ENCODE measurements around the gene S1PR3.

The S1PR3 gene

DNA sequence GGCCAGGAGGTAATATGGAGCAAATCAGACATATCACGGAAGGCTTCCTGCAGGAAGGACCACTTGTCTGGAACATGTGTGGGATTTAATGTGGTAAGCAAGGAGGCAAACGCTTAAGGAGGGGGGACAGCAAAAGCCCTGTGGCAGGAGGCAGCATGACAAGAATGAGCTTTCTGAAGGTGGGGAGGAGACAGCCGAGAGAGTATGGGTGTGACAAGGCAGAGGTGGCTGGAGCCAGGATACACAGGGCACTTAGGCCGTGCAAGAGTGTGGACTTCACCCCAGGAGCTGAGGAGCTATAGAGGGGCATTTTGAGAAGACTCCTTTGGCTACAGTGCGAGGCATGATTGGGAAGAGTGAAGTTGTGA is 14.4 kb upstream of the S1PR3 start:
- Histone ChIP-seq H3K36me3 (ENCODE audit: insufficient read depth, low read length) (no peaks in the 10 kb centered on the region), H3K9me3 (ENCODE audit: insufficient read depth, low read length, severe bottlenecking) (peaks cover 3% of the 10 kb centered on the region), H3K27me3 (ENCODE audit: insufficient read depth, low read length, poor library complexity) (peaks cover 5% of the 10 kb centered on the region), H3K4me1 (ENCODE audit: insufficient read depth, low read length) (no peaks in the 10 kb centered on the region), H2AFZ (ENCODE audit: low read depth, low read length) (no peak overlapping the region), H3K9ac (ENCODE audit: low read depth, low read length) (no peak overlapping the region), H3K79me2 (ENCODE audit: insufficient read depth, low read length) (no peaks in the 10 kb centered on the region), H3K27ac (ENCODE audit: low read length) (no peak overlapping the region), H4K20me1 (ENCODE audit: insufficient read depth, low read length) (peaks cover 7% of the 10 kb centered on the region; the same call in 1 of the 2 replicates), H3K4me2 (ENCODE audit: insufficient read depth, low read length) (no peak overlapping the region), H3K4me3 (ENCODE audit: low read depth in 1 of 2, low read length in 2 of 2) (no peak overlapping the region)
- no peak for ATAC-seq (ENCODE audit: insufficient read depth, low read depth)
- DNase-seq: no peak
- TF ChIP-seq, protein P1, sequence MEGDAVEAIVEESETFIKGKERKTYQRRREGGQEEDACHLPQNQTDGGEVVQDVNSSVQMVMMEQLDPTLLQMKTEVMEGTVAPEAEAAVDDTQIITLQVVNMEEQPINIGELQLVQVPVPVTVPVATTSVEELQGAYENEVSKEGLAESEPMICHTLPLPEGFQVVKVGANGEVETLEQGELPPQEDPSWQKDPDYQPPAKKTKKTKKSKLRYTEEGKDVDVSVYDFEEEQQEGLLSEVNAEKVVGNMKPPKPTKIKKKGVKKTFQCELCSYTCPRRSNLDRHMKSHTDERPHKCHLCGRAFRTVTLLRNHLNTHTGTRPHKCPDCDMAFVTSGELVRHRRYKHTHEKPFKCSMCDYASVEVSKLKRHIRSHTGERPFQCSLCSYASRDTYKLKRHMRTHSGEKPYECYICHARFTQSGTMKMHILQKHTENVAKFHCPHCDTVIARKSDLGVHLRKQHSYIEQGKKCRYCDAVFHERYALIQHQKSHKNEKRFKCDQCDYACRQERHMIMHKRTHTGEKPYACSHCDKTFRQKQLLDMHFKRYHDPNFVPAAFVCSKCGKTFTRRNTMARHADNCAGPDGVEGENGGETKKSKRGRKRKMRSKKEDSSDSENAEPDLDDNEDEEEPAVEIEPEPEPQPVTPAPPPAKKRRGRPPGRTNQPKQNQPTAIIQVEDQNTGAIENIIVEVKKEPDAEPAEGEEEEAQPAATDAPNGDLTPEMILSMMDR (IDR thresholded peaks at IDR 0.05; ENCODE audit: borderline replicate concordance, extremely low read depth, low read length, poor library complexity, severe bottlenecking): no peak
- TF ChIP-seq EZH2 (IDR thresholded peaks at IDR 0.05; ENCODE audit: borderline replicate concordance, low read depth, low read length, severe bottlenecking): no peak

DNA sequence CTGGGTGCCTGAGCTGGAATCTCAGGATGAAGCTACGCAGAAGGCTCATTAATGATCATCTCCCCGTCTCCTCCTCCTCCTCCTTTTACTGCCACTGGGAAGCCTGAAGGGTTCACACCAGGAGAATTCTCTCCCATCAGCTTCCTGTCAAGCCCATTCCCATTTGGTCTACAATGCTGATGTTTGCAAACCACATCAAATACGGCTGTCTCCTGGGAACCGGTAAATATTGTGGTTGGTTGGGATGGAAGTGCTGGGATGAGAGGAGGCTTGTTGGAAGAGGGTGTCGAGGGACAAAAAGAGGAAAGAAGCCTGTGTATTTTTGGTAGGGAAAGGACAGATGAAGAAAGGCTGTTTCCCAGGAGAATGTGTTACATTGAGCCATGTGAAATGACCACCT is 13.2 kb upstream of the S1PR3 start:
- no peaks in the 10 kb centered on the region for H3K36me3 ChIP-seq (ENCODE audit: insufficient read depth, low read length)
- no peak overlapping the region for H3K4me2 ChIP-seq (ENCODE audit: insufficient read depth, low read length)
- H3K79me2 ChIP-seq (ENCODE audit: insufficient read depth, low read length): no peaks in the 10 kb centered on the region
- H3K9ac ChIP-seq (ENCODE audit: low read depth, low read length): no peak overlapping the region
- H4K20me1 ChIP-seq (ENCODE audit: insufficient read depth, low read length): peaks cover 7% of the 10 kb centered on the region; the same call in 1 of the 2 replicates
- ATAC-seq (ENCODE audit: insufficient read depth, low read depth): no peak
- peaks cover 5% of the 10 kb centered on the region for H3K27me3 ChIP-seq (ENCODE audit: insufficient read depth, low read length, poor library complexity)
- H3K4me3 ChIP-seq (ENCODE audit: low read depth in 1 of 2, low read length in 2 of 2): no peak overlapping the region
- no peaks in the 10 kb centered on the region for H3K4me1 ChIP-seq (ENCODE audit: insufficient read depth, low read length)
- H3K27ac ChIP-seq (ENCODE audit: low read length): no peak overlapping the region
- no peak for DNase-seq
- H3K9me3 ChIP-seq (ENCODE audit: insufficient read depth, low read length, severe bottlenecking): peaks cover 3% of the 10 kb centered on the region
- TF ChIP-seq, protein P1 (IDR thresholded peaks at IDR 0.05; ENCODE audit: borderline replicate concordance, extremely low read depth, low read length, poor library complexity, severe bottlenecking): no peak
- no peak for TF ChIP-seq EZH2 (IDR thresholded peaks at IDR 0.05; ENCODE audit: borderline replicate concordance, low read depth, low read length, severe bottlenecking)
- H2AFZ ChIP-seq (ENCODE audit: low read depth, low read length): no peak overlapping the region

DNA sequence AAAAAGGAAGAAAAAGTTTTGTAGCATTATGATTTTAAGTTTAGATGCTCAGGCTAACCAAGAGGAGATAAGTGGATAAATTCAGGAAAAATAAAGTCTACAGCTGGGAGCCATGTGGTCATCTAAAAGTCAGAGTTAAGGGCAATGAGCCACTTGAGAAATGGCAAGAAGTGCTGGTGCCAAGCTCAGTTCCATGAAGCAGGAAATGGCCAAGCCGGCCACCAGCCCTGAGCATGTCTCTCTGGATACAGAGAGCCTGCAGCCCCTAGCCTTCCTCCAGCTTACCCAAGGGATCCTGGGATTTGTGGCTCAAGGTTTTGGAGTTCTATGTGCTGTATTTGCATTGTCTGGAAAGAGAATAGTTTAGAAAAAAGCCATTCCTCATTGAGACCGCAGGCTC is 12.2 kb upstream of the S1PR3 start:
- no peaks in the 10 kb centered on the region for H3K4me1 ChIP-seq (ENCODE audit: insufficient read depth, low read length)
- H3K36me3 ChIP-seq (ENCODE audit: insufficient read depth, low read length): no peaks in the 10 kb centered on the region
- H4K20me1 ChIP-seq (ENCODE audit: insufficient read depth, low read length): no peaks in the 10 kb centered on the region
- no peak overlapping the region for H3K27ac ChIP-seq (ENCODE audit: low read length)
- H3K27me3 ChIP-seq (ENCODE audit: insufficient read depth, low read length, poor library complexity): peaks cover 5% of the 10 kb centered on the region
- H3K4me3 ChIP-seq (ENCODE audit: low read depth in 1 of 2, low read length in 2 of 2): no peak overlapping the region
- H2AFZ ChIP-seq (ENCODE audit: low read depth, low read length): no peak overlapping the region
- H3K9ac ChIP-seq (ENCODE audit: low read depth, low read length): no peak overlapping the region
- TF ChIP-seq, protein P1 (IDR thresholded peaks at IDR 0.05; ENCODE audit: borderline replicate concordance, extremely low read depth, low read length, poor library complexity, severe bottlenecking): no peak
- TF ChIP-seq EZH2 (IDR thresholded peaks at IDR 0.05; ENCODE audit: borderline replicate concordance, low read depth, low read length, severe bottlenecking): no peak
- H3K4me2 ChIP-seq (ENCODE audit: insufficient read depth, low read length): no peak overlapping the region
- no peaks in the 10 kb centered on the region for H3K79me2 ChIP-seq (ENCODE audit: insufficient read depth, low read length)
- H3K9me3 ChIP-seq (ENCODE audit: insufficient read depth, low read length, severe bottlenecking): peaks cover 3% of the 10 kb centered on the region
- ATAC-seq (ENCODE audit: insufficient read depth, low read depth): no peak
- DNase-seq: no peak

DNA sequence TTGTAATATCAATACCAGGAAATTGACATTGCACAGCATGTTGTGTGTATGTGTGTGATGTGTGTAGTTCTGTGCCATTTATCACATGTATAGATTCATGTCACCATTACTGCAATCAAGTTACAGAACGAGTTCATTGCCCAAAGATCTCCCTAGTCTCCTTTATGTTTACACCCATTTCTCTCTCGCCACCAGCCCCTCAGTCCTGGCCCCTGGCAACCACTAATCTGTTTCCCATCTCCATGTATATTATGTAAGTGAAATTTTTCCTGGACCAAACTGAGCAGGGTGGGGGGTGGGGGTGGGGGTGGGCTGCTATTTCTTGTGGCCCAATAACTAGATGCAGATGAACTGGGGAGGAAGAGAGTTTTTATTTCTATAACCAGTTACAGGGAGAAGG is 11.5 kb upstream of the S1PR3 start:
- no peak overlapping the region for H3K27ac ChIP-seq (ENCODE audit: low read length)
- no peak overlapping the region for H3K4me2 ChIP-seq (ENCODE audit: insufficient read depth, low read length)
- H3K4me1 ChIP-seq (ENCODE audit: insufficient read depth, low read length): no peaks in the 10 kb centered on the region
- H3K36me3 ChIP-seq (ENCODE audit: insufficient read depth, low read length): no peaks in the 10 kb centered on the region
- DNase-seq: no peak
- no peak overlapping the region for H2AFZ ChIP-seq (ENCODE audit: low read depth, low read length)
- peaks cover 3% of the 10 kb centered on the region for H3K9me3 ChIP-seq (ENCODE audit: insufficient read depth, low read length, severe bottlenecking)
- no peak for ATAC-seq (ENCODE audit: insufficient read depth, low read depth)
- TF ChIP-seq, protein P1 (IDR thresholded peaks at IDR 0.05; ENCODE audit: borderline replicate concordance, extremely low read depth, low read length, poor library complexity, severe bottlenecking): no peak
- no peak for TF ChIP-seq EZH2 (IDR thresholded peaks at IDR 0.05; ENCODE audit: borderline replicate concordance, low read depth, low read length, severe bottlenecking)
- no peaks in the 10 kb centered on the region for H4K20me1 ChIP-seq (ENCODE audit: insufficient read depth, low read length)
- H3K9ac ChIP-seq (ENCODE audit: low read depth, low read length): no peak overlapping the region
- H3K27me3 ChIP-seq (ENCODE audit: insufficient read depth, low read length, poor library complexity): peaks cover 5% of the 10 kb centered on the region
- H3K4me3 ChIP-seq (ENCODE audit: low read depth in 1 of 2, low read length in 2 of 2): no peak overlapping the region
- no peaks in the 10 kb centered on the region for H3K79me2 ChIP-seq (ENCODE audit: insufficient read depth, low read length)
